Choroid plexus epithelial cell (primary cell): ENCODE results near the gene CLTCL1.
A peak's percentile ranks its signal among the peaks of the same experiment; 100 is the strongest.

ENCODE experiments used
- DNase-seq: peaks from one replicate; pipeline ENCODE4 v3.0.0-alpha.2; 2010; ENCODE audit warnings: low read depth
- H3K4me3 ChIP-seq: 2 replicates; pipeline ENCODE4 v1.5.1; 2011; ENCODE audit warnings: low read depth, mild to moderate bottlenecking, control low read depth, low read length, moderate library complexity
- TF ChIP-seq, protein P1 (sequence below): conservative IDR thresholded peaks from 2 replicates; pipeline ENCODE4 v1.5.1; 2011; ENCODE audit warnings: low read depth, mild to moderate bottlenecking, control low read depth, inconsistent platforms, low read length, moderate library complexity

Gene CLTCL1

DNA sequence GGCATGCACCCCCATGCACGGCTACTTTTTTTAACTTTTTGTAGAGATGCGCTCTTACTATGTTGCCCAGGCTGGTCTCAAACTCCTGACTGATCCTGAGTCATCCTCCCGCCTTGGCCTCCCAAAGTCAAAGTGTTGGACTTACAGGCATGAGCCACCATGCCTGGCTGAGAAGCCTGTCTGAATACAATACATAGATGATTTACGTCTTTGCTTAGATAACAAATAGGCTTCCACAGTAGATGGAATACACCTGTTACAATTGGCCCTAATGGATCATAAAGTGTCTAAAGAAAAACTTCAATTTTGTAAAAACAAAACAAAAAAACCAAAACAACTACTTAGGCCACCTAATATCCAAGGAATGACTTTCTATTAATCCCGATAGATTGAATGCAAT, 13.0 kb upstream of the CLTCL1 start:
- H3K4me3 ChIP-seq: no peak overlapping the region
- TF ChIP-seq, protein P1, sequence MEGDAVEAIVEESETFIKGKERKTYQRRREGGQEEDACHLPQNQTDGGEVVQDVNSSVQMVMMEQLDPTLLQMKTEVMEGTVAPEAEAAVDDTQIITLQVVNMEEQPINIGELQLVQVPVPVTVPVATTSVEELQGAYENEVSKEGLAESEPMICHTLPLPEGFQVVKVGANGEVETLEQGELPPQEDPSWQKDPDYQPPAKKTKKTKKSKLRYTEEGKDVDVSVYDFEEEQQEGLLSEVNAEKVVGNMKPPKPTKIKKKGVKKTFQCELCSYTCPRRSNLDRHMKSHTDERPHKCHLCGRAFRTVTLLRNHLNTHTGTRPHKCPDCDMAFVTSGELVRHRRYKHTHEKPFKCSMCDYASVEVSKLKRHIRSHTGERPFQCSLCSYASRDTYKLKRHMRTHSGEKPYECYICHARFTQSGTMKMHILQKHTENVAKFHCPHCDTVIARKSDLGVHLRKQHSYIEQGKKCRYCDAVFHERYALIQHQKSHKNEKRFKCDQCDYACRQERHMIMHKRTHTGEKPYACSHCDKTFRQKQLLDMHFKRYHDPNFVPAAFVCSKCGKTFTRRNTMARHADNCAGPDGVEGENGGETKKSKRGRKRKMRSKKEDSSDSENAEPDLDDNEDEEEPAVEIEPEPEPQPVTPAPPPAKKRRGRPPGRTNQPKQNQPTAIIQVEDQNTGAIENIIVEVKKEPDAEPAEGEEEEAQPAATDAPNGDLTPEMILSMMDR: no peak
- DNase-seq: no peak

DNA sequence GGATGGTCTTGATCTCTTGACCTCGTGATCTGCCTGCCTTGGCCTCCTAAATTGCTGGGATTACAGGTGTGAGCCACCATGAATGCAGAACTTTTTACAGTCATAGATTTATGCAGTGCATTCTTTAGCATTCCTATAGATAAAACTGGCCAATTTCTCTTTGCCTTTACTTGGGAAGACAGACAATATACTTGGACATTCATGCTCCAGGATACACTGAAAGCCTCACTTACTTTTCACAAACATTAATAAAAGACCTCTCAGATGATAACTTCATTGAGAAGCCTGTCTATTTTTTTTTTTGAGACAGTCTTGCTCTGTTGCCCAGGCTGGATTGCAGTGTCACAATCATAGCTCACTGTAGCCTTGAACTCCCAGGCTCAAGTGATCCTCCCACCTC, 12.3 kb upstream of the CLTCL1 start:
- no peak for DNase-seq
- TF ChIP-seq, protein P1: no peak
- H3K4me3 ChIP-seq: no peak overlapping the region

DNA sequence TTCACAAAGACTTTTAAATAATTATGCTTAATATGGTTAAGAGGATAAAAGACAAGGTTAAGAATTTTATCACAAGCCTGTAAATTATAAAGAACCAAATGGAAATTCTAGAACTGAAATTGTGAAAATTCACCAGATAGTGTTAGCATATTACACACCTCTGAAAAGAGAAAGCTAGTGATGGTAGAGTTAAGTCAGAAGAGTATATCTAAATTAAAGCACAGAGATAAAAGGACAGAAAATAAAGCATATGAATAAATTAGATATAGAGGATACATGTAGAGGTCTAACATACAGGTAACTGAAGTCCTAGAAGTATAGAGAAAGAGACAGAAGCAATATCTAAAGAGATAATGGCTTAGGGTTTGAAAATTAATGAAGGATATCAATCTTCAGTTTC, 4.2 kb upstream of the CLTCL1 start:
- no peak for DNase-seq
- H3K4me3 ChIP-seq: no peak overlapping the region
- TF ChIP-seq, protein P1: no peak

DNA sequence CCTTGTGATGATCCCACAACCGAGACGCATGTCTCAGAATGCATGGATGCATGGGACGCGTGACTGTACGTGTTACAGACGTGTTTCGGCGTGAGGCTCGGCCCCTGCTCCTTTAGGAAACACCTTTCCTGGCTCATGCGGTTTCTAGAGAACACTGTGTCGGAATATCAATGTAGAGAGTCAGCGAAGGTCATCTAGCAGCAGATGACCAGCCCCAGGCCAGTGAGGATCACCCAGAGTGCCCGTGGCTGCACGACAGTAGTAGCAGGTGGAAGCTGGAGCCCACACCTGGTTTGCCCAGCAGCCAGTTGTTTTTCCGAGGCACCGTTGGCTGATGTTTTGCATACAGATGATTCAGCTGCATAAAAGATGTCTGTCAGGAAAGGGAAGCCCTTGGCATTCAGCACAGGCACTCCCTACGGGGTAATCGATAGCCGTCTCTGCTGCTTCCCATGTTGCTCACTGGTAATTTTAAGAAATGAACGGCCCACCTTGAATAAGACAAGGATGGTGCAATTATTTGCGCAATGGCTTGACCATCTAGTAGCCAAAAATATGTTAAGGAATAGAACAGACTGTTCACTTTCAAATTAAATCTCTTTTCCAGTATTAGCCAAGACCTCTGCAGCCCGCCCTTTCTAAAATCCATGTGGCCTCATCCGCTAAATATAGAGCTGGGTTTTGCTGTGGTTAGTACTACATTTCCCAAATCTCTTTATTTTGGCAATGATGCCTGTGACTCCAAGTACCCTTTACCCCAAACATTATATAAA, 1.1 kb upstream of the CLTCL1 start:
- DNase-seq: no peak
- TF ChIP-seq, protein P1: no peak
- H3K4me3 ChIP-seq: peak overlapping the region; percentile 79

DNA sequence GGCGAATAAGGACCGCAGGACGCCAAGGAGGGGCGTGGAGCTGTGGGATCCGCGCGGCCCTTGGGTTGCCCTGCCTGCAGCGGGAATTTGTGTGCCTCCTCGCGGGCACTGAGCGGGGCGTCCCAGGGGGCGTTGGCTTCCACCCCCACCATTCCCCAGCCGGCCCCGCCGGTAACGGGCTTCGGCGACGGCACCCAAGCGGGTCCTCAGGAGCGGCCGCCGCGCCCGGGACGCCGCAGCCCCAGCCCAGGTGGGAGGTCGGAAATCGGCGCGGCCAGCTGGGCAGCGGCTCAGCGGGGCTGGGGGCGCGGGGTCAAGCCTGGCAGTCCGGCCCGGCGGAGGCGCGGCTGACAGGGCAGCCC, 320 bp downstream of the CLTCL1 start:
- TF ChIP-seq, protein P1: no peak
- no peak for DNase-seq
- H3K4me3 ChIP-seq: peak overlapping the region; percentile 79

DNA sequence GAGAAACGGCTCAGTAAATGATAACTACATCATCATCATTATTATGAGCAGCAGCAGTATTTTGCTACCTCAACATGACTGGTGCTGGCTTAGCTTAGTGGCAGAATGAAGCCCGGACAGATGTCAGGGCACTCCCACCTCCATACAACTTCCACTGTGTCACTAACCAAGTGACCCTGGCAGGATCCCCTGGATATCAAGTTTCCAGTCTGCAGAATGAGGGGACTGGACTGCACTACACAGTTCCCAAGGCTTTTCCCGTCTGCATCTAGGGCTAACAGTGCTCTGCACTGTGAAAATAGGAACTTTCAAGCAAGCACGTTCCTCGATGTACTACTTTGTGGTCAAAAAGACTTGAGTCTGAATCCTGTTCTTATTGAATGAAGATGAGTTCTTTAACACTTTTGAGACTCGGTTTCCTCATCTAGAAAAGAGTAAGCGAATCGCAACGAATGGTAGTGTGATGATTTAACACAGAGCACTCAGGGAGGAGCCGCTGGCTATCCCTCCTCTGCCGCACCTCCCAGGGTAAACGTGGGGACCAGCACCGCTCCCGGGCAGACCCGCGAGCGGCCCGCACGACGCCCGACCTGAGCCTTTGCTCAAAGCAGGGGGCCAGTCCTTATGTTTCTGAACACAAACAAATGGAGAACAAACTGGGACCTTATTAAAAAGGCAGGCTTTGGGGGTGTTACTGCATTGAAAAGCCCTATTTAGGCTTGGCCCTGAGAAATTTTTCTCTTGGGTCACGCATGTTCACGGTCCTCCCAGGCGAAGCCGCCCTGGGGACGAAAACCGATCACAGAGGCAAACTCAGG, 910 bp downstream of the CLTCL1 start:
- H3K4me3 ChIP-seq: peak overlapping the region; percentile 79
- TF ChIP-seq, protein P1: no peak
- no peak for DNase-seq
